Endodermal cell (in vitro differentiated cells): Measurements from ENCODE around the gene NFIA. TPM values are rescaled to one million over a fixed set of nuclear protein-coding genes. Genes with fewer than 3 reads are reported as not detected.

ENCODE experiments used
- DNase-seq: peaks from one replicate; pipeline ENCODE4 v3.0.0-alpha.2; 2017
- H3K27ac ChIP-seq: 2 replicates; pipeline ENCODE4 v1.5.1; 2013; ENCODE audit warnings: mild to moderate bottlenecking, low read depth, low read length, moderate library complexity
- H3K27me3 ChIP-seq: 2 replicates; pipeline ENCODE4 v1.6.1; 2013; ENCODE audit warnings: mild to moderate bottlenecking, low read length, moderate library complexity; ENCODE audit not compliant: insufficient read depth, control insufficient read depth, poor library complexity, severe bottlenecking
- H3K36me3 ChIP-seq: 2 replicates; pipeline ENCODE4 v1.7.0; 2013; ENCODE audit warnings: mild to moderate bottlenecking, low read length, moderate library complexity; ENCODE audit not compliant: control insufficient read depth, insufficient read depth
- H3K4me1 ChIP-seq: one replicate; pipeline ENCODE4 v1.7.0; 2013; ENCODE audit warnings: low read length; ENCODE audit not compliant: control insufficient read depth, insufficient read depth
- H3K4me3 ChIP-seq: 2 replicates; pipeline ENCODE4 v1.5.1; 2013; ENCODE audit warnings: mild to moderate bottlenecking, low read length, moderate library complexity
- H3K9ac ChIP-seq: 2 replicates; pipeline ENCODE4 v1.6.1; 2013; ENCODE audit warnings: mild to moderate bottlenecking, low read length, moderate library complexity; ENCODE audit not compliant: poor library complexity, severe bottlenecking; ENCODE audit errors: extremely low read depth
- H3K9me3 ChIP-seq: 2 replicates; pipeline ENCODE4 v1.6.1; 2013; ENCODE audit warnings: mild to moderate bottlenecking, low read length, moderate library complexity; ENCODE audit not compliant: control insufficient read depth
- H3K27ac Mint-ChIP-seq: 2 replicates; pipeline ENCODE4 v1.8.0; 2020; ENCODE audit warnings: mixed read lengths
- H3K27me3 Mint-ChIP-seq: 2 replicates; pipeline ENCODE4 v1.8.0; 2021; ENCODE audit warnings: mild to moderate bottlenecking, mixed read lengths; ENCODE audit not compliant: insufficient read depth
- H3K36me3 Mint-ChIP-seq: 2 replicates; pipeline ENCODE4 v1.8.0; 2020; ENCODE audit warnings: low read depth, mixed read lengths
- H3K4me1 Mint-ChIP-seq: 2 replicates; pipeline ENCODE4 v1.8.0; 2020; ENCODE audit warnings: mixed read lengths
- H3K4me3 Mint-ChIP-seq: 2 replicates; pipeline ENCODE4 v1.8.0; 2020; ENCODE audit warnings: mild to moderate bottlenecking, moderate library complexity, mixed read lengths
- H3K9me3 Mint-ChIP-seq: 2 replicates; pipeline ENCODE4 v1.8.0; 2020; ENCODE audit warnings: mild to moderate bottlenecking, mixed read lengths
- WGBS, 2 experiments: methylation state at CpG; one replicate each; pipeline versions ENCODE4 v1.1.5 to v1.1.7; 2013; ENCODE audit warnings: missing lambda C conversion rate in 2 of 2, mixed read lengths in 1 of 2; ENCODE audit not compliant: insufficient coverage in 1 of 2, insufficient read length in 1 of 2; 5-methylcytosine and 5-hydroxymethylcytosine counted together
- total RNA-seq, 2 donors: library from RNA; stranded (reverse); fragmentation: NEBNext Ultra II Directional in 1 of 2; extraction: Animal tissue kit (Norgen Biotek cat#: 25700) in 1 of 2; gene quantifications; 2 replicates in 1 of 2; 3 replicates in 1 of 2; pipeline ENCODE4 v1.2.1, GENCODE V29; 2021
- TF ChIP-seq, protein P1 (sequence below): fragments of 200-600 bp; sonication (generic); conservative IDR thresholded peaks from 2 replicates; pipeline ENCODE4 v1.5.0; 2021; ENCODE audit warnings: antibody characterized with exemption, mild to moderate bottlenecking

NFIA gene
- total RNA-seq, 2 donors from 2014 or later = 2.3 to 3.8 TPM

DNA sequence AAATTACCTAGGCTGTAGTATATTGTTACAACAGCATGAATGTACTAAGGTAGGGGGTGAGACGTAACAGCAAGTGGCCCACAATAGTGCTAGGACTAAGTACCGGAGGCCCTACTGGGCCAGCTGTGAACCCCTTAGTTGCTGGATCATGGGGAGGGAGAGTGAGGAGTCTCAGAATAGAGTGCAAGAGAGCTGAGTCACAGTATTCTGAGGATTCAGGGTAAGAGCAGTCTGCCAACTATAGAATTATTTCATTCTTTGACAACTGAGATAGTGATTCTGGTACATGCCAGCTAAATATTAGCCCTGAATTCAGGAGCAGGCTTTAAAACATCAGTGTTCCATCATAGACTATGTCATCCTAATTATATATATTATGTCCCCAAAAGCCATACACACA is 423.9 kb downstream of the NFIA start:
- Mint-ChIP-seq H3K27ac (no peak overlapping the region), H3K4me3 (no peak overlapping the region), H3K4me1 (no peaks in the 10 kb centered on the region), H3K36me3 (no peaks in the 10 kb centered on the region), H3K27me3 (peaks cover 6% of the 10 kb centered on the region), H3K9me3 (no peaks in the 10 kb centered on the region)
- Histone ChIP-seq H3K9ac (no peak overlapping the region), H3K4me1 (no peaks in the 10 kb centered on the region), H3K4me3 (no peak overlapping the region), H3K27me3 (no peaks in the 10 kb centered on the region), H3K9me3 (no peaks in the 10 kb centered on the region), H3K27ac (no peak overlapping the region), H3K36me3 (no peaks in the 10 kb centered on the region)
- no peak for DNase-seq
- 89% methylated on average over 2 of the region's 2 CpGs; no CpG with 5 or more reads in 1 of the 2 experiments for WGBS, 2 experiments
- TF ChIP-seq, protein P1, sequence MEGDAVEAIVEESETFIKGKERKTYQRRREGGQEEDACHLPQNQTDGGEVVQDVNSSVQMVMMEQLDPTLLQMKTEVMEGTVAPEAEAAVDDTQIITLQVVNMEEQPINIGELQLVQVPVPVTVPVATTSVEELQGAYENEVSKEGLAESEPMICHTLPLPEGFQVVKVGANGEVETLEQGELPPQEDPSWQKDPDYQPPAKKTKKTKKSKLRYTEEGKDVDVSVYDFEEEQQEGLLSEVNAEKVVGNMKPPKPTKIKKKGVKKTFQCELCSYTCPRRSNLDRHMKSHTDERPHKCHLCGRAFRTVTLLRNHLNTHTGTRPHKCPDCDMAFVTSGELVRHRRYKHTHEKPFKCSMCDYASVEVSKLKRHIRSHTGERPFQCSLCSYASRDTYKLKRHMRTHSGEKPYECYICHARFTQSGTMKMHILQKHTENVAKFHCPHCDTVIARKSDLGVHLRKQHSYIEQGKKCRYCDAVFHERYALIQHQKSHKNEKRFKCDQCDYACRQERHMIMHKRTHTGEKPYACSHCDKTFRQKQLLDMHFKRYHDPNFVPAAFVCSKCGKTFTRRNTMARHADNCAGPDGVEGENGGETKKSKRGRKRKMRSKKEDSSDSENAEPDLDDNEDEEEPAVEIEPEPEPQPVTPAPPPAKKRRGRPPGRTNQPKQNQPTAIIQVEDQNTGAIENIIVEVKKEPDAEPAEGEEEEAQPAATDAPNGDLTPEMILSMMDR = no peak

DNA sequence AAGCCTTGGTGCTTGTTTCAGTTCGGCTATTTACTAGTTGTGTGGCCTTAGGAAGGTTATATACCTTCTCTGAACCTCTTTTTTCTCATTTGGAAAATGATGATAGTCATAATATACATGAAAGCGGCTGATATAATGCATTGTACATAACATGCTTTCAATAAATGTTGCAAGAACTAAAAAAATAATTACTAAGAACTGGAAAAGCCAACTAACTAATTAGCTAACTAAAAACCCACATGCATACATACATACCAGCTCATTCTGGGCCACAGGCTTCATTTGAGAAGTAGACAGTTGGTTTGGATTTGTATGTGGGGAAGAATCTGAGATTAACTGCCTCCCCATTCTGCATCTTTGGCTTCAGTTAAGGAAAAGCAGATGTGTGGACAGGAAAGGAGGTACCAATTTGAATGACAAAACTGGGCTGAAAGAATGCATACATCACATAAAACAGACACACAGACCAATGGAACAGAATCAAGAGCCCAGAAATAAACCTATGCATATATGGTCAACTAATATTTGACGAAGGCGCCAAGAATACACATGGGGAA is 424.7 kb downstream of the NFIA start:
- Histone ChIP-seq H3K4me3 (no peak overlapping the region), H3K9me3 (no peaks in the 10 kb centered on the region)
- H3K4me3 Mint-ChIP-seq = no peak overlapping the region

More for the DNA sequence above, 424.7 kb downstream of the NFIA start:
- Mint-ChIP-seq H3K27ac (no peak overlapping the region), H3K9me3 (no peaks in the 10 kb centered on the region), H3K36me3 (no peaks in the 10 kb centered on the region), H3K4me1 (no peaks in the 10 kb centered on the region), H3K27me3 (peaks cover 6% of the 10 kb centered on the region)
- no peak for DNase-seq
- no peak overlapping the region for H3K27ac ChIP-seq
- no peaks in the 10 kb centered on the region for H3K4me1 ChIP-seq
- no peaks in the 10 kb centered on the region for H3K27me3 ChIP-seq
- H3K36me3 ChIP-seq = no peaks in the 10 kb centered on the region
- 79 to 90% methylated on average over 2 to 3 of the region's 4 CpGs for WGBS, 2 experiments
- no peak overlapping the region for H3K9ac ChIP-seq
- TF ChIP-seq, protein P1 = no peak
